Measurements from ENCODE around the gene ADORA1.

DNA sequence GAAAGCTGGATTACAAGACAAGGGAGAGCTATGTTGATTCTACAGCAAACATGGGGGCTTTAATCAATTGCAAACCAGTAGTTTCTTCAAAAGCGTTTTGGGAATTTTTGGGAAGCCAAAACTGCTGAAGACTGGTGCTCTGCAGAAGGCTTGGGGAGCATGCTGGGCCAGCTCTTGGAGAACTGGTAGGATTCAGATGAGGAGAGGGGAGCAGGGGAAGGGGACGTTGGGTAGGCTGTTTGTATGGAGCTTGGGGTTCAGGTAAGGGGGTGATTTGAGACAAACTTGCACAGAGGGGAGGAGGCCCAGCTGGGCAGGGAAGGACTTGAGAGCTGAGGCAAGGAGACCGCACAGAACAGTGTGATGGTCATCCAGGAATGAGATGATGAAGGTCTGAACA lies 39.1 kb upstream of the ADORA1 start:
- no peak for TF ChIP-seq SIN3A (IDR thresholded peaks at IDR 0.05; ENCODE audit: borderline replicate concordance, insufficient read depth, low read length)
- TF ChIP-seq, protein P1, sequence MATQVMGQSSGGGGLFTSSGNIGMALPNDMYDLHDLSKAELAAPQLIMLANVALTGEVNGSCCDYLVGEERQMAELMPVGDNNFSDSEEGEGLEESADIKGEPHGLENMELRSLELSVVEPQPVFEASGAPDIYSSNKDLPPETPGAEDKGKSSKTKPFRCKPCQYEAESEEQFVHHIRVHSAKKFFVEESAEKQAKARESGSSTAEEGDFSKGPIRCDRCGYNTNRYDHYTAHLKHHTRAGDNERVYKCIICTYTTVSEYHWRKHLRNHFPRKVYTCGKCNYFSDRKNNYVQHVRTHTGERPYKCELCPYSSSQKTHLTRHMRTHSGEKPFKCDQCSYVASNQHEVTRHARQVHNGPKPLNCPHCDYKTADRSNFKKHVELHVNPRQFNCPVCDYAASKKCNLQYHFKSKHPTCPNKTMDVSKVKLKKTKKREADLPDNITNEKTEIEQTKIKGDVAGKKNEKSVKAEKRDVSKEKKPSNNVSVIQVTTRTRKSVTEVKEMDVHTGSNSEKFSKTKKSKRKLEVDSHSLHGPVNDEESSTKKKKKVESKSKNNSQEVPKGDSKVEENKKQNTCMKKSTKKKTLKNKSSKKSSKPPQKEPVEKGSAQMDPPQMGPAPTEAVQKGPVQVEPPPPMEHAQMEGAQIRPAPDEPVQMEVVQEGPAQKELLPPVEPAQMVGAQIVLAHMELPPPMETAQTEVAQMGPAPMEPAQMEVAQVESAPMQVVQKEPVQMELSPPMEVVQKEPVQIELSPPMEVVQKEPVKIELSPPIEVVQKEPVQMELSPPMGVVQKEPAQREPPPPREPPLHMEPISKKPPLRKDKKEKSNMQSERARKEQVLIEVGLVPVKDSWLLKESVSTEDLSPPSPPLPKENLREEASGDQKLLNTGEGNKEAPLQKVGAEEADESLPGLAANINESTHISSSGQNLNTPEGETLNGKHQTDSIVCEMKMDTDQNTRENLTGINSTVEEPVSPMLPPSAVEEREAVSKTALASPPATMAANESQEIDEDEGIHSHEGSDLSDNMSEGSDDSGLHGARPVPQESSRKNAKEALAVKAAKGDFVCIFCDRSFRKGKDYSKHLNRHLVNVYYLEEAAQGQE (IDR thresholded peaks at IDR 0.05; ENCODE audit: insufficient read depth in 1 of 2, low read depth in 2 of 2, low read length in 2 of 2): no peak

All from PFSK-1 (cell line).